Sigmoid colon (tissue), 4 donors: ENCODE measurements around the gene STK32B.

Source experiments
- CTCF ChIP-seq, 4 experiments: fragments of 450-650 bp in 3 of 4; fragments of 200-600 bp in 1 of 4; IDR thresholded peaks; one replicate each; pipeline ENCODE4 v1.5.1; 2016 to 2019; ENCODE audit warnings: antibody characterized with exemption in 4 of 4, mild to moderate bottlenecking in 3 of 4, moderate library complexity in 2 of 4
- EP300 ChIP-seq, 4 donors: sonication (generic); formaldehyde crosslinking; IDR thresholded peaks; one replicate each; pipeline ENCODE4 v1.6.1; 2017; ENCODE audit warnings: antibody characterized with exemption in 4 of 4
- POLR2A ChIP-seq, 2 donors: fragments of 450-650 bp; IDR thresholded peaks; one replicate each; pipeline ENCODE4 v1.6.1; 2016; ENCODE audit warnings: antibody characterized with exemption in 2 of 2, mild to moderate bottlenecking in 2 of 2, moderate library complexity in 2 of 2
- POLR2AphosphoS5 ChIP-seq, 4 donors: sonication (generic); formaldehyde crosslinking; IDR thresholded peaks; one replicate each; pipeline ENCODE4 v1.6.1; 2017; ENCODE audit warnings: antibody characterized with exemption in 4 of 4

DNA sequence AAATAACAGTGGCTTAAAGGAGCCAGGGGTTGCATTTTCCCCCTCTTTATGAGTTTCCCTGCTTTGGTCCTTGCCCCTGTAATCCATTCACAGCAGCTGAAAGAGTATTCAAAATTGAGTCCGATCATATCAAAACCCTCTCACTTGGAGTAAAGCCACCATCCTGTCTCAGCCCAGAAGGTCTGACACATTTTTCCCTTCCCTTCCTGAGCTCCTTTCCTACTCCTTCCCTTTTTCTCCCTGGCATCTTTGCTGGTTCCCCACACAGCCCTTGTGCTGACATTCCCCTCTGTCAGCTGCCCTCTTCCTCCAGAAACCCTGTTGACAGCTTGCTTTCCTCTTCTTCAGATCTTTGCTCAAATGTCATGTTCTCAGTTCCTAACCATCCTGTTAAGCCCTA, 361.5 kb downstream of the STK32B start:
- TF ChIP-seq CTCF (IDR thresholded peaks at IDR 0.05), result no peak
- TF ChIP-seq POLR2A (IDR thresholded peaks at IDR 0.05), result no peak
- no peak for TF ChIP-seq POLR2AphosphoS5 (IDR thresholded peaks at IDR 0.05)
- no peak for TF ChIP-seq EP300 (IDR thresholded peaks at IDR 0.05)
